Hippocampal formation (tissue), 2 donors: ENCODE measurements around the gene ASTN2.
A peak's percentile ranks its signal among the peaks of the same experiment; 100 is the strongest.

ENCODE experiments used
- DNase-seq, 2 donors: peaks; one replicate each; lab custom pipeline; 2025; lab: John Stamatoyannopoulos, UW

ASTN2 gene

GRCh38 chr9:116520218-116520617 is 894.6 kb downstream of the ASTN2 start:
- no peak for DNase-seq

GRCh38 chr9:116516456-116516855 is 898.4 kb downstream of the ASTN2 start:
- no peak for DNase-seq

GRCh38 chr9:116515541-116515940 is 899.3 kb downstream of the ASTN2 start:
- DNase-seq = no peak

- DNase-seq = no peak
Observed at GRCh38 chr9:116506685-116507084, 908.2 kb downstream of the ASTN2 start.

GRCh38 chr9:116504893-116505480 is 909.9 kb downstream of the ASTN2 start:
- DNase-seq = no peak

- DNase-seq = no peak
Observed at GRCh38 chr9:116504081-116504480, 910.8 kb downstream of the ASTN2 start.

GRCh38 chr9:116502746-116503145 is 912.1 kb downstream of the ASTN2 start:
- no peak for DNase-seq

GRCh38 chr9:116501871-116502270 is 913.0 kb downstream of the ASTN2 start:
- DNase-seq = no peak

- DNase-seq = no peak
Observed at GRCh38 chr9:116499986-116500871, 914.6 kb downstream of the ASTN2 start.

GRCh38 chr9:116499434-116499833 is 915.4 kb downstream of the ASTN2 start:
- no peak for DNase-seq

GRCh38 chr9:116497095-116497890 is 917.6 kb downstream of the ASTN2 start:
- DNase-seq = peak in 1 of 2 donors; percentile 1

- DNase-seq = no peak
Observed at GRCh38 chr9:116496167-116496566, 918.7 kb downstream of the ASTN2 start.

GRCh38 chr9:116495725-116496124 is 919.1 kb downstream of the ASTN2 start:
- DNase-seq = no peak

- no peak for DNase-seq
Observed at GRCh38 chr9:116494815-116495634, 919.8 kb downstream of the ASTN2 start.

- DNase-seq = no peak
Observed at GRCh38 chr9:116493183-116493860, 921.5 kb downstream of the ASTN2 start.

GRCh38 chr9:116491659-116492058 is 923.2 kb downstream of the ASTN2 start:
- no peak for DNase-seq

GRCh38 chr9:116491219-116491618 is 923.6 kb downstream of the ASTN2 start:
- DNase-seq = no peak

- no peak for DNase-seq
Observed at GRCh38 chr9:116490321-116490720, 924.5 kb downstream of the ASTN2 start.

- DNase-seq = no peak
Observed at GRCh38 chr9:116488373-116488772, 926.5 kb downstream of the ASTN2 start.

- no peak for DNase-seq
Observed at GRCh38 chr9:116484492-116485061, 930.3 kb downstream of the ASTN2 start.
